ENCODE results near the gene MIDN. TPM values are rescaled to one million over a fixed set of nuclear protein-coding genes. Genes with fewer than 3 reads are reported as not detected.
A peak's percentile ranks its signal among the peaks of the same experiment; 100 is the strongest.
"Not testable (repeated sequence)": the region's sequence is repeated elsewhere in the genome, so short reads cannot be mapped to it uniquely, and the experiment has no call there.

Gene MIDN
- total RNA-seq, 1 experiment from 2014 or later, result 125 TPM

GRCh38 chr19:1244693-1245451 lies 3.5 kb upstream of the MIDN start:
- DNase-seq, result no peak

GRCh38 chr19:1245494-1246264 lies 2.7 kb upstream of the MIDN start:
- Mint-ChIP-seq H3K36me3 (ENCODE audit: insufficient read depth, unreplicated experiment) (peaks cover 42% of the 10 kb centered on the region), H3K27me3 (ENCODE audit: insufficient read depth, unreplicated experiment) (no peaks in the 10 kb centered on the region), H3K4me1 (ENCODE audit: low read depth, unreplicated experiment) (no peaks in the 10 kb centered on the region), H3K27ac (ENCODE audit: unreplicated experiment) (no peak overlapping the region), H3K9me3 (ENCODE audit: unreplicated experiment) (no peaks in the 10 kb centered on the region), H3K4me3 (ENCODE audit: unreplicated experiment) (no peak overlapping the region)
- CTCF ChIA-PET, result interaction anchor here (3.4 kb wide), 1 partner anchor 22 kb away, joined by 440 read pairs; the partner anchor contains the start of gene CIRBP
- Histone ChIP-seq H3K27me3 (replicated peaks; ENCODE audit: control insufficient read depth, insufficient read depth, low read length) (no peaks in the 10 kb centered on the region), H3K36me3 (ENCODE audit: control insufficient read depth, insufficient read depth, low read length) (no peaks in the 10 kb centered on the region; the same call in none of the 2 replicates), H3K4me1 (peaks cover 42% of the 10 kb centered on the region), H3K4me3 (ENCODE audit: low read depth, low read length) (no peak overlapping the region), H3K9me3 (no peaks in the 10 kb centered on the region)
- TF ChIP-seq CTCF (IDR thresholded peaks at IDR 0.05; ENCODE audit: insufficient read depth in 1 of 2, low read depth in 1 of 2, low read length in 1 of 2, severe bottlenecking in 1 of 2, unreplicated experiment in 1 of 2), result no peak
- peak; percentile 48 to 75 for DNase-seq
- intact Hi-C loops (cut with micrococcal nuclease; ENCODE audit: unreplicated experiment), result no loop called here
- BruUV-seq (replicated peaks), result no TSS peak
- POLR2A ChIA-PET, result interaction anchor here (0.6 to 4.4 kb wide), 4 partner anchors 21 to 137 kb away, joined by 7 to 110 read pairs (median 40); partner anchors contain the start of gene CIRBP

More at GRCh38 chr19:1244693-1245451, 3.5 kb upstream of the MIDN start:
- no peak overlapping the region for H3K27ac Mint-ChIP-seq (ENCODE audit: unreplicated experiment)
- no peaks in the 10 kb centered on the region; the same call in 1 of the 2 replicates for H3K36me3 ChIP-seq (ENCODE audit: control insufficient read depth, insufficient read depth, low read length)
- H3K27me3 ChIP-seq (replicated peaks; ENCODE audit: control insufficient read depth, insufficient read depth, low read length), result no peaks in the 10 kb centered on the region
- no peaks in the 10 kb centered on the region for H3K9me3 Mint-ChIP-seq (ENCODE audit: unreplicated experiment)
- peaks cover 43% of the 10 kb centered on the region for H3K4me1 ChIP-seq
- BruUV-seq (replicated peaks), result no TSS peak
- ChIA-PET POLR2A (interaction anchor here (0.5 to 4.4 kb wide), 8 partner anchors 9 to 218 kb away, joined by 3 to 110 read pairs (median 6); partner anchors contain the start of genes CIRBP, CNN2 and FAM174C), CTCF (interaction anchor here (0.6 to 3.4 kb wide), 15 partner anchors 8 to 179 kb away, joined by 3 to 440 read pairs (median 4); partner anchors contain the start of genes CIRBP and FAM174C)
- no peaks in the 10 kb centered on the region for H3K27me3 Mint-ChIP-seq (ENCODE audit: insufficient read depth, unreplicated experiment)
- no peak for TF ChIP-seq CTCF (IDR thresholded peaks at IDR 0.05; ENCODE audit: insufficient read depth in 1 of 2, low read depth in 1 of 2, low read length in 1 of 2, severe bottlenecking in 1 of 2, unreplicated experiment in 1 of 2)
- no peaks in the 10 kb centered on the region for H3K9me3 ChIP-seq
- intact Hi-C loops (cut with micrococcal nuclease; ENCODE audit: unreplicated experiment), result loop anchor here (1.0 kb wide), 1 partner anchor 24 kb away; the partner anchor contains the start of gene CIRBP
- no peaks in the 10 kb centered on the region for H3K4me1 Mint-ChIP-seq (ENCODE audit: low read depth, unreplicated experiment)
- H3K4me3 ChIP-seq (ENCODE audit: low read depth, low read length), result no peak overlapping the region
- H3K36me3 Mint-ChIP-seq (ENCODE audit: insufficient read depth, unreplicated experiment), result peaks cover 34% of the 10 kb centered on the region
- H3K4me3 Mint-ChIP-seq (ENCODE audit: unreplicated experiment), result no peak overlapping the region

GRCh38 chr19:1246265-1247087 lies 1.9 kb upstream of the MIDN start:
- CTCF ChIA-PET, result interaction anchor here (0.6 to 3.4 kb wide), 3 partner anchors 13 to 21 kb away, joined by 3 to 440 read pairs (median 5); partner anchors contain the start of gene CIRBP
- BruUV-seq (replicated peaks); H3K4me3 Mint-ChIP-seq (ENCODE audit: unreplicated experiment); H3K27me3 Mint-ChIP-seq (ENCODE audit: insufficient read depth, unreplicated experiment); H3K9me3 Mint-ChIP-seq (ENCODE audit: unreplicated experiment); H3K27ac Mint-ChIP-seq (ENCODE audit: unreplicated experiment); H3K4me1 Mint-ChIP-seq (ENCODE audit: low read depth, unreplicated experiment); H3K36me3 ChIP-seq (ENCODE audit: control insufficient read depth, insufficient read depth, low read length); H3K9me3 ChIP-seq; H3K27me3 ChIP-seq (replicated peaks; ENCODE audit: control insufficient read depth, insufficient read depth, low read length); intact Hi-C loops (cut with micrococcal nuclease; ENCODE audit: unreplicated experiment); DNase-seq; H3K4me3 ChIP-seq (ENCODE audit: low read depth, low read length): not testable (repeated sequence)
- peaks cover 37% of the 10 kb centered on the region for H3K4me1 ChIP-seq
- POLR2A ChIA-PET, result interaction anchor here (0.6 to 4.4 kb wide), 7 partner anchors 19 to 493 kb away, joined by 3 to 110 read pairs (median 7); partner anchors contain the start of gene CIRBP
- peaks cover 50% of the 10 kb centered on the region for H3K36me3 Mint-ChIP-seq (ENCODE audit: insufficient read depth, unreplicated experiment)

Measured in Caco-2 (cell line).